ENCODE results near the gene GPR152.

GPR152 gene

DNA sequence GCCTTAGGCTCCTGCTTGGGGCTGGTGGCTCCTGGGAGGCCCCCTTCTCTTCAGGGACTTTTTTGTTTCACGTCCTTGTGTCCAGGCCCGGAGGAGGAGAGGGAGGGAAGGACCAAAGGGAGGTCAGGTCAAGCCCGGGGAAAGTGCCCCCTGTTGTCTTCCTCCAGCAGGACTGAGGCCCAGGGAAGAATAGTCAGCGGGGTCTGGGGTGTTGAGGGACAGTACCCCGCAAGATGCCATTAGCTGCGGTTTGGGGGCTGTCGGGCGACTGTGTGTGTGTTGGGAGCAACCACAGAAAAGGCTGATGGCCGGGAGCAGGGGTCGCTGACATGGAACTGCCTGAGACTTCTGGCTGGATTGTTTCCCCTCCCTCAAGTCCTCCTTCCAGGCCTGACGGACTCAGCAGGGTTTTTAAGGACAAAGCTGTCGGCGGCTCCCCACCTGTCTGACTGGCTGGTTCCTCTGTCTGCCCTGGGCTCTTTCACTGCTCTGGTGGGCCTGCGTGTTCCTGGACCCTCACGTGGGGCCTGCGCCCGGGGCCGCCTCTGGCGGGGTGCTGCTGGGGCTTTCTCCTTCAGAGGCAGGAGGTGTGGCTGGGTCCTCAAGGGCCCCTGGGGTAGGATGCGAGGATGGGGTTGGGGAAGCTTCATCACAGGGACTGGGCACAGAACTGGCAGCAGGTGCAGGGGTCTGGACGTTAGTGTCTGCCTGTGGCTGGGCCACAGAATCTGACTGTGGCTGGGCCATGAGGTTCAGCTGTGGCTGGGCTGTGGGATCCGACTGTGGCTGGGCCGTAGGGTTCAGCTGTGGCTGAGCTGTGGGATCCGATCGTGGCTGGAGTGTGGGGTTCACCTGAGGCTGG is 1.5 kb downstream of the GPR152 start:
- TF ChIP-seq, protein P1, sequence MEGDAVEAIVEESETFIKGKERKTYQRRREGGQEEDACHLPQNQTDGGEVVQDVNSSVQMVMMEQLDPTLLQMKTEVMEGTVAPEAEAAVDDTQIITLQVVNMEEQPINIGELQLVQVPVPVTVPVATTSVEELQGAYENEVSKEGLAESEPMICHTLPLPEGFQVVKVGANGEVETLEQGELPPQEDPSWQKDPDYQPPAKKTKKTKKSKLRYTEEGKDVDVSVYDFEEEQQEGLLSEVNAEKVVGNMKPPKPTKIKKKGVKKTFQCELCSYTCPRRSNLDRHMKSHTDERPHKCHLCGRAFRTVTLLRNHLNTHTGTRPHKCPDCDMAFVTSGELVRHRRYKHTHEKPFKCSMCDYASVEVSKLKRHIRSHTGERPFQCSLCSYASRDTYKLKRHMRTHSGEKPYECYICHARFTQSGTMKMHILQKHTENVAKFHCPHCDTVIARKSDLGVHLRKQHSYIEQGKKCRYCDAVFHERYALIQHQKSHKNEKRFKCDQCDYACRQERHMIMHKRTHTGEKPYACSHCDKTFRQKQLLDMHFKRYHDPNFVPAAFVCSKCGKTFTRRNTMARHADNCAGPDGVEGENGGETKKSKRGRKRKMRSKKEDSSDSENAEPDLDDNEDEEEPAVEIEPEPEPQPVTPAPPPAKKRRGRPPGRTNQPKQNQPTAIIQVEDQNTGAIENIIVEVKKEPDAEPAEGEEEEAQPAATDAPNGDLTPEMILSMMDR (IDR thresholded peaks at IDR 0.05; ENCODE audit: low read depth, low read length) = no peak
- no peak for DNase-seq (ENCODE audit: low read depth in 2 of 2)
- no peak overlapping the region for H3K4me3 ChIP-seq (replicated peaks in 1 of 2; ENCODE audit: low read depth in 2 of 2, low read length in 2 of 2)

DNA sequence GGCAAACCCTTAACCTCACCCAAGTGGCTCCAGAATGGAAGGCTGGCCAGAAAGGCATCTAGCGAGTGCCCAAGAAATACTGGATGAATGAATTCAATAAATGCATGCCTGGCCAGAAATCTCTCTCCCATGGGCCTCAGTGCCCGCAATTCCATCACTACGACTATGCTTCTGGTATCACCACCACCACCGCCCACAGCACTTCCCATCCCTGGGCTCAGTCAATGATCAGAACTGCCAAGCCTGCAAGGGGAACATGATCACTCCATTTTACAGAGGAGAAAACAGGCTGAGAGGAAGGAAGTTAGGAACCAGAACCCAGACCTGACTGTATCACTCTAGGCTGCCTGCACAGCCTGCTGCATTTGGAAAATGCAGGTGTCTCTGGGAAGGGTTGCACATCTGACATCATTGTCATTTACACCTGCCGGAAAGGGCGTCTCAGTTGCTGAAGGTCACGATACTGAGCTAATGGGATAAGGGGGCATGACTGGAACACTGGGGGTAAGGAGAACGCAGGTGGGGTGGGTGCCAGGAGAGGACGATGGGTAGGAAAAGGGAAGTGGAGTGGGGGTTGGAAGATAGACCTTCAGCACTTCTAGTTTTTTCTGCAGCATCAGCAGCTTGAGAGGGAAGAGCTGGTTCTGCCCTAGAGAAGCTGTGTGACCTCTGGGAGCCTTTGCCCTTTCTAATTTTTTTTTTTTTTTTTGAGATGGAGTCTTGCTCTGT is 3.2 kb downstream of the GPR152 start:
- no peak overlapping the region for H3K4me3 ChIP-seq (replicated peaks in 1 of 2; ENCODE audit: low read depth in 2 of 2, low read length in 2 of 2)
- DNase-seq (ENCODE audit: low read depth in 2 of 2) = no peak
- TF ChIP-seq, protein P1 (IDR thresholded peaks at IDR 0.05; ENCODE audit: low read depth, low read length) = no peak

DNA sequence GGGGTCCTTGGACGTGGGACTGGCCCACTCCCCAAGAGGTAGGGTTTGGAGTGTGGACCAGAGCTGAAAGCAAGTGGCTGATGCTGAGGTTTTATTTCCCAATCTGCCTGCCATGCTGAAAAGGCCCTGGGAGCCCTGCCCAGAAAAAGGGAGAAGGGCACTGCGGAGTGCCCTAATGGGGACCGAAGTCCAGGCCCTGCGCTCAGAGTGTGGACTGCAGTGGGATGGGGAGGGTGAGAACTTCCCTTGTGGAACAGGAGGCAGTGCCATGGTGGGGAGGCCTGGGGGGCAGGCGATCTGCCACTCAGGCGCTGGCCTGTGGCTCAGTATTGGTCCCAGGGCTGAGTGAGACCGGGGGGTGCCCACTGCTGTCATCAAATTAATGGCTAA is 4.3 kb downstream of the GPR152 start:
- DNase-seq (ENCODE audit: low read depth in 2 of 2) = no peak
- no peak overlapping the region for H3K4me3 ChIP-seq (replicated peaks in 1 of 2; ENCODE audit: low read depth in 2 of 2, low read length in 2 of 2)
- TF ChIP-seq, protein P1 (IDR thresholded peaks at IDR 0.05; ENCODE audit: low read depth, low read length) = no peak

DNA sequence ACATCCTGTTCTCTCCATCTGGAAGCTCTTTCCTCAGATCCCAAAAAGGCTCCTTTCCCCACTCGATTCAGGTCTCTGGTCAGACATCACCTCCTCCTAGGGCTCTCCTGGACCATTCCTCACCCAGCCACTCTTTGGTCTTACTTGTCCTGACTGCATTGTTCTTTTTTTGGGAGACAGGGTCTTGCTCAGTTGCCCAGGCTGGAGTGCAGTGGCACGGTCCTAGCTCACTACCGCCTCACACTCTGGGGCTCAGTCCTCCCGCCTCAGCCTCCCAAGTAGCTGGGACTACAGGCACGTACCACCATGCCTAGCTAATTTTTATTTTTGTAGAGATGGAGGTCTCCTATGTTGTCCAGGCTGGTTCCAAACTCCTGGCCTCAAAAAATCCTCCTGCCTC is 7.0 kb downstream of the GPR152 start:
- TF ChIP-seq, protein P1 (IDR thresholded peaks at IDR 0.05; ENCODE audit: low read depth, low read length) = no peak
- DNase-seq (ENCODE audit: low read depth in 2 of 2) = no peak
- H3K4me3 ChIP-seq (replicated peaks in 1 of 2; ENCODE audit: low read depth in 2 of 2, low read length in 2 of 2) = no peak overlapping the region

DNA sequence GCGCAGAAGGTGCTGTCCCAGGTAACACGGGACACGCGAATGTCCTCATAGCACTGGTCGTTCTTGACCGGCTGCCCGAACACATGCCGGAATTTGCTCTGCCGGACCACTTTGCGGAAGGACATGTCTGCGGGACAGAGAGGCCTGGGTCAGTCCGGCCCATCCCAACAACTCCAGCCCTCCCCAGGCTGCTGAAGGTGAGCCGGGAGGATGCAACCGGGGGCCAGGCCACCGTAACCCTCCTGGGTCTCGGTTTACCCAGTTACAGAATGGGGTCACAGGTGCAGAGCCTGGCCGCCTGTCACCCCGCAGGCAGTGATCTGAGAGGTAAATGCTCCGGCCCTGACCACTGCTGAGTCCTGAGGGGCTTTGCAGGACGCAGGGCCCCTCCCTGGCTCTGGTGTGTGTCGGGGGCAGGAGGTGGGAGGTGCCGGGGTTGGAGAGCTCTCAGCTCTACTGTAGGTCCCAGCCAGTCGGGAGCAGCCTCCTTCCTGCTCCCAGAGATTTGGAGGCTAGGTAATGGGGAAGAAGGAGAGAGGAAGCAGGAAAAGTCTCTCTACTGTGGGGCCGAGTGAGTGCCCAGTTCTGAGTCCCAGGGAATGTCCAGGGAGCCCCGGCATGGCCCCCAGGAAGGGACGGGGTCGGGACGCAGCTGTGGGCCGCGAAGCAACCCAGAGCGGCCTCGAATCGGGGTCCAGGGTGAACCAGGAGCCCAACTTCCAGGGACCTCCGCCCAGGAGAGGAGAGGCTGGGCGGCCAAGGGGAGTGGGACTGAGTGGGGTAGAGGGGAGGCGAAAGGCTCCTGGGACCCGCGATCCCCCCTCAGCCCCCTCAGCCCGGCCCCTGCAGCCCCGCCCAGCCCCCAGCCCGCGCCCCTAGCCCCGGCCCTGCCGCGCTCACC is 9.8 kb downstream of the GPR152 start:
- TF ChIP-seq, protein P1 (IDR thresholded peaks at IDR 0.05; ENCODE audit: low read depth, low read length) = no peak
- peak overlapping the region; percentile 84 to 95 for H3K4me3 ChIP-seq (replicated peaks in 1 of 2; ENCODE audit: low read depth in 2 of 2, low read length in 2 of 2)
- DNase-seq (ENCODE audit: low read depth in 2 of 2) = no peak

DNA sequence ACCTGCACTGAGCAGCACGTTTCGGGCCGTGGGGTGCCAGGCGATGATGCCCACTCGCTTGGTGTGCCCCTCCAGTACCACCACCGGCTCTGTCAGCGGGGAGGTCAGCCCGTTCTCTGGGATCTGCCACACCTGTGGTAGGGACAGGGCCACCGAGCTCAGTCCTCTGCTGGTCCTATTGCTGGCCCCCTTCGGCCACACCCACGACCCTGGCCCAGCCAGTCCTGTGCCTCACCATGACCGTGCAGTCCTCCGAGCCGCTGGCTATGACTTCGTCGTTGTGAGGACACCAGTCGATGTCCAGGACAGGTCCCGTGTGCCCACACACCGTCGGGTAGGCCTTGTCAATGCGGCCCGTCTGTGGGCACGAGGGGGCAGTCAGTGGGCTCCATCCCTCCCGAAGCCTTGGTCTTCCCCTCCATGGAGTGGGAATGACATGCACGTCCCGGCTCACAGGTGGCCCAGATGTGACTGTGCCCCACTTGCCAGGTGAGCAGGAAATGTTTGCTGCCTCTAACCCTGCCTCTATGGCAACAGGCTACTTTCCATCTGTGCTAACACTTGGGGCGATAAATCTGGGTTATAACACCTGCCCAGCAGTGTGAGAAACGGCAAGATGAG is 10.7 kb downstream of the GPR152 start:
- TF ChIP-seq, protein P1 (IDR thresholded peaks at IDR 0.05; ENCODE audit: low read depth, low read length) = no peak
- DNase-seq (ENCODE audit: low read depth in 2 of 2) = no peak
- no peak overlapping the region for H3K4me3 ChIP-seq (replicated peaks in 1 of 2; ENCODE audit: low read depth in 2 of 2, low read length in 2 of 2)
